SU-DHL-6 (cell line): Measurements from ENCODE around the gene SNX1.

Experiments
- H2AFZ ChIP-seq: fragments of 200-600 bp; sonication (generic); 2 replicates; pipeline ENCODE4 v1.6.1; 2014; ENCODE audit warnings: low read depth, mild to moderate bottlenecking, moderate library complexity, mixed read lengths, antibody characterized with exemption, low read length; ENCODE audit not compliant: severe bottlenecking
- H3F3A ChIP-seq: fragments of 200-600 bp; shearing (Covaris generic); 2 replicates; pipeline ENCODE4 v1.6.0; 2016; ENCODE audit warnings: antibody characterized with exemption, mild to moderate bottlenecking; ENCODE audit not compliant: insufficient read depth
- H3K27ac ChIP-seq: fragments of 200-600 bp; sonication (generic); 2 replicates; pipeline ENCODE4 v1.5.1; 2016; ENCODE audit warnings: low read depth, mild to moderate bottlenecking, low read length, moderate library complexity, mixed read lengths
- H3K27me3 ChIP-seq: fragments of 200-600 bp; sonication (generic), shearing (Covaris generic); 2 replicates; pipeline ENCODE4 v1.6.0; 2014; ENCODE audit warnings: mild to moderate bottlenecking, low read length
- H3K36me3 ChIP-seq: fragments of 200-600 bp; sonication (generic); 2 replicates; pipeline ENCODE4 v1.6.1; 2014; ENCODE audit warnings: mild to moderate bottlenecking, low read length, mixed read lengths
- H3K4me2 ChIP-seq: fragments of 300-600, 200-600 bp; shearing (Covaris generic), sonication (generic); 2 replicates; pipeline ENCODE4 v1.6.0; 2014; ENCODE audit warnings: low read length, low read depth, mild to moderate bottlenecking; ENCODE audit not compliant: poor library complexity, severe bottlenecking
- H3K4me3 ChIP-seq: fragments of 200-600 bp; sonication (generic); 2 replicates; pipeline ENCODE4 v1.5.1; 2014; ENCODE audit warnings: antibody characterized with exemption, low read length, mild to moderate bottlenecking, mixed read lengths; ENCODE audit not compliant: insufficient read depth, poor library complexity, severe bottlenecking
- H3K79me2 ChIP-seq: fragments of 200-600 bp; sonication (generic); 2 replicates; pipeline ENCODE4 v1.6.1; 2014; ENCODE audit warnings: mild to moderate bottlenecking, low read length, moderate library complexity; ENCODE audit not compliant: insufficient read depth
- H3K9ac ChIP-seq: fragments of 200-600 bp; sonication (generic); 2 replicates; pipeline ENCODE4 v1.7.0; 2014; ENCODE audit warnings: mild to moderate bottlenecking, low read length
- H3K9me2 ChIP-seq: fragments of 200-600 bp; sonication (generic); replicated peaks from 2 replicates; pipeline ENCODE4 v1.6.1; 2014; ENCODE audit warnings: low read length; ENCODE audit not compliant: insufficient read depth
- H3K9me3 ChIP-seq: fragments of 200-600 bp; sonication (generic); 2 replicates; pipeline ENCODE4 v1.6.1; 2014; ENCODE audit warnings: low read length, mixed read lengths; ENCODE audit not compliant: insufficient read depth
- H4K20me1 ChIP-seq: fragments of 200-600 bp; sonication (generic); 2 replicates; pipeline ENCODE4 v1.6.1; 2014; ENCODE audit warnings: low read depth, mild to moderate bottlenecking, antibody characterized with exemption, low read length, moderate library complexity, mixed read lengths
- EZH2phosphoT487 ChIP-seq: fragments of 200-600 bp; sonication (generic), shearing (Covaris generic); conservative IDR thresholded peaks from 2 replicates; pipeline ENCODE4 v1.6.1; 2018; ENCODE audit warnings: mild to moderate bottlenecking, antibody characterized with exemption, low read length, moderate library complexity, mixed read lengths
- TF ChIP-seq, protein P1 (sequence below): fragments of 200-600 bp; sonication (generic); IDR thresholded peaks from one replicate; pipeline ENCODE4 v1.5.1; 2017; ENCODE audit warnings: antibody characterized with exemption, mild to moderate bottlenecking, low read length, moderate library complexity; ENCODE audit not compliant: insufficient read depth, poor library complexity, severe bottlenecking

The SNX1 gene

DNA sequence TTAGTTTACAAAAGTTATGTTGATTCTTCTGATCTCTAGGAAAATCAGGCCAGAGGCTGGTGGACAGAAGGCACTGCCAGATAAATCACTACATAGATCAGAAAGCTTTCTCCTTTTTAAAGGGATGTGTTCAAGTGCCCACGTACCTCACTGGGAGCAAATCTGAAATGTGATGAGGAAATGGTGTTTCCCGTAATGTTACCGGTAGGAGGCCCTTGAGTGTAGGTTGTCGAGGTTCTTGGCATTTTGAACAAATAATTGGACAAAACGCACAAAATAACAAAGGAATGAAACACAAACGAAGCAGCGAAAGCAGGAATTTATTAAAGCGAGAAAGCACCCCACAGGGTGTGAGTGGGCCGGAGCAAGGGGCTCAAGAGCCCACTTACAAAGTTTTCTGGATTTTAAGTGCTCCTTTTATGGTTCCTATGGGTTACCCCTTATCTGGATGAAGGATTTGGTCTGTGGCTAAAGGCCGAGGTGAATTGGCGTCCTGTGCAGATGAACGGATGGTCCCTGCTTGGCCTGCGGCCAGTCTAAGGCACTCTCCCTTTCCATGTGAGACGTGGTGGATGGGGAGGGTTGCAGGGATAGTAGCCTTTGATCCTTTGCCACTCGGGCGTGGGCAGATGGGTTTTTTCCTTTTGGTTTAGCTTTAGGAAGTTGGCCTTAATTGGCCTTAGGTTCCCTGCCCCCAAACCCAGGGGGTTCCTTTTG lies 1.0 kb downstream of the SNX1 start:
- Histone ChIP-seq H3K4me2 (peak overlapping the region; percentile 92), H3K9ac (peak overlapping the region; percentile 87), H3K4me3 (peak overlapping the region; percentile 93), H3K9me3 (no peaks in the 10 kb centered on the region), H3K27ac (no peak overlapping the region), H3K9me2 (no peaks in the 10 kb centered on the region), H4K20me1 (no peaks in the 10 kb centered on the region; the same call in 1 of the 2 replicates), H2AFZ (no peak overlapping the region), H3F3A (peaks cover 13% of the 10 kb centered on the region), H3K27me3 (no peaks in the 10 kb centered on the region), H3K79me2 (peaks cover 77% of the 10 kb centered on the region), H3K36me3 (no peaks in the 10 kb centered on the region)
- TF ChIP-seq, protein P1, sequence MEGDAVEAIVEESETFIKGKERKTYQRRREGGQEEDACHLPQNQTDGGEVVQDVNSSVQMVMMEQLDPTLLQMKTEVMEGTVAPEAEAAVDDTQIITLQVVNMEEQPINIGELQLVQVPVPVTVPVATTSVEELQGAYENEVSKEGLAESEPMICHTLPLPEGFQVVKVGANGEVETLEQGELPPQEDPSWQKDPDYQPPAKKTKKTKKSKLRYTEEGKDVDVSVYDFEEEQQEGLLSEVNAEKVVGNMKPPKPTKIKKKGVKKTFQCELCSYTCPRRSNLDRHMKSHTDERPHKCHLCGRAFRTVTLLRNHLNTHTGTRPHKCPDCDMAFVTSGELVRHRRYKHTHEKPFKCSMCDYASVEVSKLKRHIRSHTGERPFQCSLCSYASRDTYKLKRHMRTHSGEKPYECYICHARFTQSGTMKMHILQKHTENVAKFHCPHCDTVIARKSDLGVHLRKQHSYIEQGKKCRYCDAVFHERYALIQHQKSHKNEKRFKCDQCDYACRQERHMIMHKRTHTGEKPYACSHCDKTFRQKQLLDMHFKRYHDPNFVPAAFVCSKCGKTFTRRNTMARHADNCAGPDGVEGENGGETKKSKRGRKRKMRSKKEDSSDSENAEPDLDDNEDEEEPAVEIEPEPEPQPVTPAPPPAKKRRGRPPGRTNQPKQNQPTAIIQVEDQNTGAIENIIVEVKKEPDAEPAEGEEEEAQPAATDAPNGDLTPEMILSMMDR, result no peak
- TF ChIP-seq EZH2phosphoT487, result no peak

DNA sequence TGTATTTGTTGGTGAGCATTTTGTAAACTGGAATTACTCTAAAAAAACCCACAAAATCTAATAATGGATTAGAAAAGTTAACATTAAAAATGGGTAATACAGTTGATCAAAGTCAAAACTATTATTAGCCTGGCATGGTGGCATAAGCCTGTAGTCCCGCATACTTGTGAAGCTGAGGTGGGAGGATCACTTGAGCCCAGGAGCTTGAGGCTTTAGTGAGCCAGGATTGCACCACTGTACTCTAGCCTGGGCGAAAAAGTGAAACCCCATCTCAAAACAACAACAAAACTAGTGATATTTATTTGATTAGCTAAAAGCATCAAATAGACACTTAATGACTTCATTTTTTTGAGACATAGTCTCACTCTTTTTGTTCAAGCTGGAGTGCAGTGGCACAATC lies 3.6 kb downstream of the SNX1 start:
- H3K4me2 ChIP-seq, result no peak overlapping the region
- TF ChIP-seq EZH2phosphoT487, result no peak
- TF ChIP-seq, protein P1, result no peak
- H3K36me3 ChIP-seq, result no peaks in the 10 kb centered on the region
- no peaks in the 10 kb centered on the region for H3K9me2 ChIP-seq
- H3K27me3 ChIP-seq, result no peaks in the 10 kb centered on the region
- H3K9ac ChIP-seq, result no peak overlapping the region
- peaks cover 7% of the 10 kb centered on the region; the same call in 1 of the 2 replicates for H4K20me1 ChIP-seq
- H3K27ac ChIP-seq, result no peak overlapping the region
- peaks cover 13% of the 10 kb centered on the region for H3F3A ChIP-seq
- no peak overlapping the region for H2AFZ ChIP-seq
- peaks cover 86% of the 10 kb centered on the region for H3K79me2 ChIP-seq
- no peaks in the 10 kb centered on the region for H3K9me3 ChIP-seq
- H3K4me3 ChIP-seq, result no peak overlapping the region

DNA sequence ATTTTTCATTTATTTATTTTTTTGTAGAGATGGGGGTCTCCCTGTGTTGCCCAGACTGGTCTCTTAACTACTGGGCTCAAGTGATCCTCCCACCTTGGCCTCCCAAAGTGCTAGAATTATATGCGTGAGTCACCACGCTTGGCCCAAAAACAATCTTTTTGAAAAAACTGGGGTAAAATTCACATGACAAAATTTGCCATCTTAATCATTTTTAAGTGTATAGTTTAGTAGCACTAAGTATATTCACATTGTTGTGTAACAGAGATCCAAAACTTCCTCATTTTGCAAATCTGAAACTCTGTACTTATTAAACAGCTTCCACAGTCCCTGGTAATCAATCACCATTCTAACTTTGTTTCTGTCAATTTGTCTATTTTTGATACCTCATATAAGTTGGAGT lies 5.2 kb downstream of the SNX1 start:
- Histone ChIP-seq H3K9me2 (no peaks in the 10 kb centered on the region), H3K79me2 (peaks cover 99% of the 10 kb centered on the region), H3F3A (peaks cover 5% of the 10 kb centered on the region; the same call in 1 of the 2 replicates), H3K27ac (no peak overlapping the region), H3K9ac (no peak overlapping the region), H3K4me3 (no peak overlapping the region), H3K36me3 (no peaks in the 10 kb centered on the region), H3K9me3 (no peaks in the 10 kb centered on the region), H3K27me3 (no peaks in the 10 kb centered on the region), H4K20me1 (peaks cover 7% of the 10 kb centered on the region; the same call in 1 of the 2 replicates), H2AFZ (no peak overlapping the region), H3K4me2 (no peak overlapping the region)
- no peak for TF ChIP-seq EZH2phosphoT487
- TF ChIP-seq, protein P1, result no peak
